WTC11 (cell line): ENCODE data around the gene MROH2B. TPM values are rescaled to one million over a fixed set of nuclear protein-coding genes. Genes with fewer than 3 reads are reported as not detected.

Experiments
- ATAC-seq: fragments of 200-7000 bp; cut with Tn5 transposase; 2 replicates; pipeline ENCODE4 v1.10.0; 2021; ENCODE audit warnings: mild to moderate bottlenecking, moderate library complexity
- CTCF ChIA-PET: fragments of 300-600 bp; sonication (Branson Sonifier 250); formaldehyde crosslinking; loops from one replicate; lab custom pipeline; 2021; ENCODE audit warnings: antibody characterized with exemption; lab: Charles Lee
- POLR2A ChIA-PET: fragments of 350-600 bp; sonication (Branson Sonifier 250); formaldehyde crosslinking; loops from one replicate; lab custom pipeline; 2021; ENCODE audit warnings: antibody characterized with exemption; lab: Charles Lee
- DNase-seq: peaks from one replicate; pipeline ENCODE4 v3.0.0; 2021; ENCODE audit warnings: low spot score
- H3K27ac Mint-ChIP-seq: 2 replicates; pipeline ENCODE4 v1.8.0; 2021; ENCODE audit warnings: mixed read lengths
- H3K27me3 Mint-ChIP-seq: 2 replicates; pipeline ENCODE4 v1.8.0; 2021; ENCODE audit warnings: low read depth, mild to moderate bottlenecking, moderate library complexity, mixed read lengths
- H3K36me3 Mint-ChIP-seq: 2 replicates; pipeline ENCODE4 v1.8.0; 2021; ENCODE audit warnings: mixed read lengths
- H3K4me1 Mint-ChIP-seq: 2 replicates; pipeline ENCODE4 v1.8.0; 2022; ENCODE audit warnings: mixed read lengths
- H3K4me3 Mint-ChIP-seq: 2 replicates; pipeline ENCODE4 v1.8.0; 2021; ENCODE audit warnings: mild to moderate bottlenecking, moderate library complexity, mixed read lengths
- H3K9me3 Mint-ChIP-seq: 2 replicates; pipeline ENCODE4 v1.8.0; 2021; ENCODE audit warnings: mixed read lengths
- CREM ChIP-seq: sonication (generic); formaldehyde crosslinking; IDR thresholded peaks from 2 replicates; pipeline ENCODE4 v1.8.1; 2022; ENCODE audit warnings: mild to moderate bottlenecking, missing genetic modification reagents, moderate library complexity
- FOXJ3 ChIP-seq: sonication (generic); formaldehyde crosslinking; IDR thresholded peaks from 2 replicates; pipeline ENCODE4 v1.9.0; 2021; ENCODE audit warnings: missing genetic modification reagents, mild to moderate bottlenecking, borderline replicate concordance
- JUN ChIP-seq: sonication (generic); formaldehyde crosslinking; IDR thresholded peaks from 2 replicates; pipeline ENCODE4 v1.8.0; 2023; ENCODE audit warnings: mild to moderate bottlenecking, missing genetic modification reagents
- NR2C2 ChIP-seq: sonication (generic); formaldehyde crosslinking; IDR thresholded peaks from 2 replicates; pipeline ENCODE4 v1.8.0; 2022; ENCODE audit warnings: mild to moderate bottlenecking, missing genetic modification reagents
- RELA ChIP-seq: sonication (generic); formaldehyde crosslinking; IDR thresholded peaks from 2 replicates; pipeline ENCODE4 v1.8.1; 2022; ENCODE audit warnings: missing genetic modification reagents, mild to moderate bottlenecking, borderline replicate concordance
- RORB ChIP-seq: fragments of 250-450 bp; sonication (Bioruptor Pico); IDR thresholded peaks from 2 replicates; pipeline ENCODE4 v1.9.0; 2021; ENCODE audit warnings: mild to moderate bottlenecking
- TCF7 ChIP-seq: sonication (generic); formaldehyde crosslinking; IDR thresholded peaks from 2 replicates; pipeline ENCODE4 v1.8.0; 2022; ENCODE audit warnings: mild to moderate bottlenecking, low read depth, missing genetic modification reagents, moderate library complexity
- TP53 ChIP-seq: sonication (generic); formaldehyde crosslinking; IDR thresholded peaks from 2 replicates; pipeline ENCODE4 v1.8.1; 2023; ENCODE audit warnings: mild to moderate bottlenecking, missing genetic modification reagents
- ZNF425 ChIP-seq: fragments of 250-450 bp; sonication (Bioruptor Pico); conservative IDR thresholded peaks from 2 replicates; pipeline ENCODE4 v1.9.0; 2021; ENCODE audit warnings: mild to moderate bottlenecking
- ZNF671 ChIP-seq: fragments of 250-450 bp; sonication (Bioruptor Pico); IDR thresholded peaks from 2 replicates; pipeline ENCODE4 v1.8.0; 2021; ENCODE audit warnings: mild to moderate bottlenecking
- total RNA-seq: library from RNA; stranded (reverse); gene quantifications from 3 replicates; pipeline ENCODE4 v1.2.3, GENCODE V29; 2021
- TF ChIP-seq, protein P1 (sequence below): sonication (generic); formaldehyde crosslinking; IDR thresholded peaks from 2 replicates; pipeline ENCODE4 v1.8.0; 2023; ENCODE audit warnings: missing genetic modification reagents
- TF ChIP-seq, protein P2 (sequence below): sonication (generic); formaldehyde crosslinking; IDR thresholded peaks from 2 replicates; pipeline ENCODE4 v1.8.0; 2022; ENCODE audit warnings: mild to moderate bottlenecking, missing genetic modification reagents

Gene MROH2B
- total RNA-seq, 1 experiment from 2014 or later, result not detected

GRCh38 chr5:40957048-40957447 is 114.1 kb downstream of the MROH2B start (continued):
- TF ChIP-seq TCF7 (no peak), FOXJ3 (no peak)

- Mint-ChIP-seq H3K27me3 (peaks cover 4% of the 10 kb centered on the region; the same call in 1 of the 2 replicates), H3K36me3 (peaks cover 18% of the 10 kb centered on the region)
- DNase-seq, result no peak
- no peak for ATAC-seq
- TF ChIP-seq ZNF671 (CRISPR knock-in tag) (no peak), NR2C2 (no peak), RELA (CRISPR knock-in tag) (no peak), RORB (CRISPR knock-in tag) (no peak), ZNF425 (CRISPR knock-in tag) (no peak), TP53 (no peak), CREM (CRISPR knock-in tag) (no peak), JUN (CRISPR knock-in tag) (no peak)
- TF ChIP-seq, protein P1, sequence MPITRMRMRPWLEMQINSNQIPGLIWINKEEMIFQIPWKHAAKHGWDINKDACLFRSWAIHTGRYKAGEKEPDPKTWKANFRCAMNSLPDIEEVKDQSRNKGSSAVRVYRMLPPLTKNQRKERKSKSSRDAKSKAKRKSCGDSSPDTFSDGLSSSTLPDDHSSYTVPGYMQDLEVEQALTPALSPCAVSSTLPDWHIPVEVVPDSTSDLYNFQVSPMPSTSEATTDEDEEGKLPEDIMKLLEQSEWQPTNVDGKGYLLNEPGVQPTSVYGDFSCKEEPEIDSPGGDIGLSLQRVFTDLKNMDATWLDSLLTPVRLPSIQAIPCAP (CRISPR knock-in tag), result no peak
- TF ChIP-seq, protein P2, sequence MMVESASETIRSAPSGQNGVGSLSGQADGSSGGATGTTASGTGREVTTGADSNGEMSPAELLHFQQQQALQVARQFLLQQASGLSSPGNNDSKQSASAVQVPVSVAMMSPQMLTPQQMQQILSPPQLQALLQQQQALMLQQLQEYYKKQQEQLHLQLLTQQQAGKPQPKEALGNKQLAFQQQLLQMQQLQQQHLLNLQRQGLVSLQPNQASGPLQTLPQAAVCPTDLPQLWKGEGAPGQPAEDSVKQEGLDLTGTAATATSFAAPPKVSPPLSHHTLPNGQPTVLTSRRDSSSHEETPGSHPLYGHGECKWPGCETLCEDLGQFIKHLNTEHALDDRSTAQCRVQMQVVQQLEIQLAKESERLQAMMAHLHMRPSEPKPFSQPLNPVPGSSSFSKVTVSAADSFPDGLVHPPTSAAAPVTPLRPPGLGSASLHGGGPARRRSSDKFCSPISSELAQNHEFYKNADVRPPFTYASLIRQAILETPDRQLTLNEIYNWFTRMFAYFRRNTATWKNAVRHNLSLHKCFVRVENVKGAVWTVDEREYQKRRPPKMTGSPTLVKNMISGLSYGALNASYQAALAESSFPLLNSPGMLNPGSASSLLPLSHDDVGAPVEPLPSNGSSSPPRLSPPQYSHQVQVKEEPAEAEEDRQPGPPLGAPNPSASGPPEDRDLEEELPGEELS (CRISPR knock-in tag), result no peak
- TF ChIP-seq, all 79 proteins: peak for 0
- H3K27ac Mint-ChIP-seq, result no peak overlapping the region
- ChIA-PET POLR2A (no interaction called here), CTCF (interaction anchor here (0.6 kb wide), 2 partner anchors 90 to 164 kb away, joined by 3 to 9 read pairs; no protein-coding TSS in a partner anchor)
- H3K9me3 Mint-ChIP-seq, result peaks cover 26% of the 10 kb centered on the region
- H3K4me3 Mint-ChIP-seq, result no peak overlapping the region
- peaks cover 19% of the 10 kb centered on the region for H3K4me1 Mint-ChIP-seq
Observed at GRCh38 chr5:40955313-40955712, 115.8 kb downstream of the MROH2B start.

Other genes starting within 250 kb of the MROH2B start
- 1,405 to 1,592 TPM (median 1,505 TPM) in 3 replicates for gene RPL37, start 236.1 kb downstream of the MROH2B start, total RNA-seq
- 0.24 to 0.44 TPM (median 0.34 TPM) in 3 replicates for gene CARD6, start 230.0 kb downstream of the MROH2B start, total RNA-seq
- 1.4 to 4.5 TPM (median 1.4 TPM) in 3 replicates for gene C7, start 161.8 kb downstream of the MROH2B start, total RNA-seq
- 0.13 to 0.23 TPM (median 0.14 TPM) in 3 replicates for gene C6, start 142.2 kb upstream of the MROH2B start, total RNA-seq